K562 (cell line): ENCODE results near the gene SLC3A2. TPM values are rescaled to one million over a fixed set of nuclear protein-coding genes. Genes with fewer than 3 reads are reported as not detected.
A peak's percentile ranks its signal among the peaks of the same experiment; 100 is the strongest.

ENCODE experiments used
- CBX1 ChIP-seq: sonication (generic); IDR thresholded peaks from 2 replicates; pipeline ENCODE4 v1.6.1; 2016; ENCODE audit warnings: antibody characterized with exemption, low read depth, mild to moderate bottlenecking
- DACH1 ChIP-seq: fragments of 450-650 bp; IDR thresholded peaks from 2 replicates; pipeline ENCODE4 v1.6.1; 2018; ENCODE audit not compliant: partially characterized antibody
- EHMT2 ChIP-seq: fragments of 450-650 bp; IDR thresholded peaks from 2 replicates; pipeline ENCODE4 v1.6.1; 2018; ENCODE audit warnings: antibody characterized with exemption
- ESRRA ChIP-seq: fragments of 450-650 bp; IDR thresholded peaks from 2 replicates; pipeline ENCODE4 v1.6.1; 2014; ENCODE audit warnings: low read depth, mild to moderate bottlenecking, moderate library complexity, borderline replicate concordance
- GTF2B ChIP-seq: IDR thresholded peaks from 2 replicates; pipeline ENCODE4 v1.6.1; 2011; ENCODE audit not compliant: insufficient read length; ENCODE audit errors: extremely low read depth
- ILK ChIP-seq: fragments of 450-650 bp; IDR thresholded peaks from 2 replicates; pipeline ENCODE4 v1.6.1; 2016; ENCODE audit warnings: missing genetic modification characterization, low read depth, mild to moderate bottlenecking, missing compliant biosample characterization, moderate library complexity, borderline replicate concordance
- KAT7 ChIP-seq: sonication (generic); formaldehyde crosslinking; IDR thresholded peaks from 2 replicates; pipeline ENCODE4 v1.8.0; 2022; ENCODE audit warnings: missing genetic modification reagents, mild to moderate bottlenecking, borderline replicate concordance
- KDM4B ChIP-seq, 2 experiments: fragments of 450-650 bp in 1 of 2; sonication (generic) in 1 of 2; IDR thresholded peaks; 2 replicates each; pipeline ENCODE4 v1.6.1; 2016 to 2017; ENCODE audit warnings: borderline replicate concordance in 2 of 2, antibody characterized with exemption in 1 of 2, low read depth in 1 of 2, mild to moderate bottlenecking in 1 of 2
- KLF10 ChIP-seq: fragments of 250-450 bp; sonication (Bioruptor Pico); IDR thresholded peaks from 2 replicates; pipeline ENCODE4 v1.6.1; 2021; ENCODE audit warnings: matching md5 sums
- LEF1 ChIP-seq: fragments of 450-650 bp; IDR thresholded peaks from 2 replicates; pipeline ENCODE4 v1.6.1; 2016; ENCODE audit warnings: mild to moderate bottlenecking
- MEIS2 ChIP-seq: fragments of 450-650 bp; IDR thresholded peaks from 2 replicates; pipeline ENCODE4 v1.6.1; 2014; ENCODE audit warnings: mild to moderate bottlenecking; ENCODE audit not compliant: partially characterized antibody
- MYC ChIP-seq, 2 experiments: fragments of 250-450 bp in 1 of 2; sonication (Bioruptor Pico) in 1 of 2; IDR thresholded peaks; 2 replicates each; pipeline versions ENCODE4 v1.5.1 to v1.6.1; 2012 to 2021; ENCODE audit warnings: low read depth in 2 of 2, borderline replicate concordance in 1 of 2, improper control_type of control experiment in 1 of 2, low read length in 1 of 2, mild to moderate bottlenecking in 1 of 2, moderate library complexity in 1 of 2
- MYNN ChIP-seq, 2 experiments: sonication (generic); formaldehyde crosslinking in 1 of 2; IDR thresholded peaks; 2 replicates each; pipeline versions ENCODE4 v1.5.0 to v1.6.1; 2016 to 2020; ENCODE audit warnings: antibody characterized with exemption in 1 of 2, missing genetic modification reagents in 1 of 2
- NFYB ChIP-seq: IDR thresholded peaks from 2 replicates; pipeline ENCODE4 v1.6.1; 2011; ENCODE audit warnings: mild to moderate bottlenecking, moderate library complexity; ENCODE audit not compliant: insufficient read length; ENCODE audit errors: extremely low read depth
- NUFIP1 ChIP-seq: fragments of 450-650 bp; IDR thresholded peaks from 2 replicates; pipeline ENCODE4 v1.6.1; 2018; ENCODE audit not compliant: partially characterized antibody
- PREB ChIP-seq: sonication (generic); formaldehyde crosslinking; IDR thresholded peaks from 2 replicates; pipeline ENCODE4 v1.8.1; 2023; ENCODE audit warnings: mild to moderate bottlenecking, missing genetic modification reagents
- SPI1 ChIP-seq: IDR thresholded peaks from 2 replicates; pipeline ENCODE4 v1.6.1; 2011; ENCODE audit warnings: low read depth, low read length, control low read depth, borderline replicate concordance
- ZBTB2 ChIP-seq: fragments of 450-650 bp; IDR thresholded peaks from 2 replicates; pipeline ENCODE4 v1.6.1; 2016; ENCODE audit warnings: antibody characterized with exemption
- ZNF212 ChIP-seq: fragments of 450-650 bp; formaldehyde crosslinking; IDR thresholded peaks from 2 replicates; pipeline ENCODE4 v1.4.0; 2020; ENCODE audit warnings: mild to moderate bottlenecking
- ZNF311 ChIP-seq: fragments of 250-450 bp; sonication (Bioruptor Pico); IDR thresholded peaks from 2 replicates; pipeline ENCODE4 v1.4.0; 2020; ENCODE audit warnings: mild to moderate bottlenecking, moderate library complexity
- ZNF583 ChIP-seq: fragments of 250-450 bp; sonication (Bioruptor Pico); IDR thresholded peaks from 2 replicates; pipeline ENCODE4 v1.4.0; 2020
- polyA plus RNA-seq, 8 experiments: library from polyadenylated mRNA; depleted of rRNA in 4 of 8; stranded (reverse) in 5 of 8; unstranded in 3 of 8; fragments of >200 nt; fragmentation: Nextera tagmentation in 2 of 8; fragmentation: Illumina TruSeq in 1 of 8; extraction: Ambion mirVana in 2 of 8; extraction: Trizol in 1 of 8; gene quantifications; 2 replicates each; pipeline versions ENCODE4 v1.2.1 to v1.2.3, GENCODE V29; 2011 to 2014; ENCODE audit warnings: inconsistent platforms in 1 of 8, missing spikeins in 1 of 8
- total RNA-seq, 7 experiments: library from RNA; depleted of rRNA in 6 of 7; stranded (reverse); fragments of >200 nt in 6 of 7; fragmentation: Illumina TruSeq in 2 of 7; extraction: Trizol in 2 of 7; gene quantifications; 2 replicates each; pipeline versions ENCODE4 v1.2.1 to v1.2.3, GENCODE V29; 2011 to 2021; ENCODE audit warnings: low replicate concordance in 1 of 7

Gene SLC3A2
- total and polyA plus RNA-seq, 9 of the 15 experiments (the other 6 are each of a cell fraction or from before 2014, with no cell fraction given): 20.0 to 296 (median 214) TPM

GRCh38 chr11:62841361-62842170 is 39.1 kb upstream of the SLC3A2 start (continued):
- TF ChIP-seq LEF1 (peak; percentile 97), CBX1 (peak; percentile 100), KLF10 (CRISPR knock-in tag) (peak; percentile 100), GTF2B (peak; percentile 93), ILK (no peak), MYNN (IDR thresholded peaks at IDR 0.05) (peak; percentile 96), MYNN (CRISPR knock-in tag; IDR thresholded peaks at IDR 0.05) (no peak), SPI1 (no peak), PREB (CRISPR knock-in tag) (no peak; the same call in 1 of the 2 replicates), MEIS2 (peak; percentile 79), DACH1 (peak; percentile 66), MYC (IDR thresholded peaks at IDR 0.05; ENCODE audit: low read depth, low read length) (peak; percentile 92), MYC (CRISPR knock-in tag; IDR thresholded peaks at IDR 0.05; ENCODE audit: borderline replicate concordance, low read depth) (peak; percentile 97), KDM4B (IDR thresholded peaks at IDR 0.05; ENCODE audit: borderline replicate concordance in 2 of 2, low read depth in 1 of 2) (peak in 1 of 2 experiments; percentile 100; a peak in 2 of 4 replicates), ZNF583 (CRISPR knock-in tag) (peak; percentile 89), ZBTB2 (no peak), KAT7 (no peak; the same call in 1 of the 2 replicates), NFYB (peak; percentile 20), ZNF212 (CRISPR knock-in tag) (peak; percentile 99), ZNF311 (CRISPR knock-in tag) (no peak; the same call in 1 of the 2 replicates), EHMT2 (peak; percentile 39; the same call in 1 of the 2 replicates), NUFIP1 (peak; percentile 99), ESRRA (peak; percentile 76; the same call in 1 of the 2 replicates)
